Mononuclear cell (primary cell): ENCODE results near the gene ADSS1. TPM values are rescaled to one million over a fixed set of nuclear protein-coding genes. Genes with fewer than 3 reads are reported as not detected.

Source experiments
- H3K27me3 ChIP-seq: 2 replicates; pipeline ENCODE4 v1.6.0; 2011; ENCODE audit warnings: low read length, control low read depth; ENCODE audit not compliant: insufficient read depth
- H3K4me1 ChIP-seq: 2 replicates; pipeline ENCODE4 v1.5.1; 2011; ENCODE audit warnings: mild to moderate bottlenecking, low read length, control low read depth; ENCODE audit not compliant: insufficient read depth
- H3K4me3 ChIP-seq: 2 replicates; pipeline ENCODE4 v1.5.1; 2011; ENCODE audit warnings: mild to moderate bottlenecking, low read length, moderate library complexity
- H3K9me3 ChIP-seq: 2 replicates; pipeline ENCODE4 v1.5.1; 2011; ENCODE audit warnings: low read depth, mild to moderate bottlenecking, control low read depth, low read length
- total RNA-seq: library from RNA; depleted of rRNA; stranded (reverse); fragments of >200 nt; gene quantifications from one replicate; pipeline ENCODE4 v1.2.3, GENCODE V29; 2012

ADSS1 gene
- total RNA-seq, 1 donor: 1.9 TPM

- H3K4me1 ChIP-seq: peaks cover 30% of the 10 kb centered on the region
- H3K4me3 ChIP-seq: peak overlapping the region; percentile 93
- no peaks in the 10 kb centered on the region for H3K27me3 ChIP-seq
- H3K9me3 ChIP-seq: no peaks in the 10 kb centered on the region
Measured at GRCh38 chr14:104751539-104752422, 27.8 kb downstream of the ADSS1 start.

GRCh38 chr14:104752423-104752734, 28.4 kb downstream of the ADSS1 start:
- H3K4me1 ChIP-seq: peaks cover 30% of the 10 kb centered on the region
- H3K27me3 ChIP-seq: no peaks in the 10 kb centered on the region
- H3K9me3 ChIP-seq: no peaks in the 10 kb centered on the region
- H3K4me3 ChIP-seq: peak overlapping the region; percentile 93

DNA sequence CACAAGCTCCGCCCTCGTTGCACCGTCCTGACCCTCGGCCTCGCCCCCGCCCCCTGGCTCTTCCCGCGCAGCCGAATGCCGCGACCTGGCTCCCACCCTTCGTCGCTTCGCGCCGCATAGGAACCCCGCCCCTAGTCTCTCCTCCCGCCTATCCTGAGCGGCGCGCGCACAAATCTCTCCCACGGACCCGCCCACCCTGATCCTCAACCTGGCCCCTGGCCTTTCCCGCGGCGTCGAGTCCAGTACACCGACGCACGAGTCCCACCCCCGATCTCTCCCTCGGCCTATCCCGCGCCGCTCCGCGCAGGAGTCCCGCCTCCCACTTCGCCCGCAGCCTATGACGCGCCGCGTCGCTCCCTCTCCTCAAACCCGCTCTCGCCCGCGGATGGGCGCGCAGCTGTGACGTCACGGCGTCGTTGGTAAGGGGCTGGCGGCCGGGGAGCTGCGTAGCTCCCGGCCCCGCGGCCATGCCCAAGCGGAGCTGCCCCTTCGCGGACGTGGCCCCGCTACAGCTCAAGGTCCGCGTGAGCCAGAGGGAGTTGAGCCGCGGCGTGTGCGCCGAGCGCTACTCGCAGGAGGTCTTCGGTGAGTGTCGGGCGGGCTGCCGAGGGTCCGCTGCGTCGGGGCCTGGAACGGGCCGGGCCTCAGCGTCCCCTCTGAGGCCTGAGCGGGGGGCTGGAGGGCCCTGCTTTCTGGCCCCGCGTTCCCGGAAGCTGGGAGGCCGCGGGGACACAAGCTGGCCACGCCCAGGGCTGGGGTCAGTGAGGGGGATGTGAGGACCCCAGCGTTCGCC, 28.9 kb downstream of the ADSS1 start, which contains the start of gene SIVA1:
Gene SIVA1, plus strand, starts transcription at position 413 of the 793 bp plus-strand sequence. Its CDS starts 55 bp downstream, at position 468.
- Histone ChIP-seq H3K4me1 (peaks cover 30% of the 10 kb centered on the region), H3K4me3 (peak within 1 kb of the TSS; percentile 93), H3K9me3 (no peaks in the 10 kb centered on the region), H3K27me3 (no peaks in the 10 kb centered on the region)

GRCh38 chr14:104753528-104754212, 29.6 kb downstream of the ADSS1 start:
- Histone ChIP-seq H3K27me3 (no peaks in the 10 kb centered on the region), H3K4me3 (peak overlapping the region; percentile 93), H3K4me1 (peaks cover 30% of the 10 kb centered on the region), H3K9me3 (no peaks in the 10 kb centered on the region)

GRCh38 chr14:104754213-104754851, 30.3 kb downstream of the ADSS1 start:
- Histone ChIP-seq H3K4me3 (peak overlapping the region; percentile 93), H3K4me1 (peaks cover 30% of the 10 kb centered on the region), H3K9me3 (no peaks in the 10 kb centered on the region), H3K27me3 (no peaks in the 10 kb centered on the region)

DNA sequence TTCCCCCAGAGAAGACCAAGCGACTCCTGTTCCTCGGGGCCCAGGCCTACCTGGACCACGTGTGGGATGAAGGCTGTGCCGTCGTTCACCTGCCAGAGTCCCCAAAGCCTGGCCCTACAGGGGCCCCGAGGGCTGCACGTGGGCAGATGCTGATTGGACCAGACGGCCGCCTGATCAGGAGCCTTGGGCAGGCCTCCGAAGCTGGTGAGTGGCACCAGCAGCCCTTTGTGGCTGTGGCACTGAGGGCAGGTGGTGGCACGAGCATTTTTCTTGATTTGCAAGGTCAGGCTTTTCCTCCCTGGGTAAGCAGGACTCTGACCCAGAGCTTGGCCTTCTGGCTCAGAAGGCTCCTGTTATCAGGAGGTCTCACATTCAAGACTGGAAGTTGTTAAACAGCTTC, 31.6 kb downstream of the ADSS1 start:
- Histone ChIP-seq H3K4me1 (peaks cover 30% of the 10 kb centered on the region), H3K9me3 (no peaks in the 10 kb centered on the region), H3K27me3 (no peaks in the 10 kb centered on the region), H3K4me3 (no peak overlapping the region)

DNA sequence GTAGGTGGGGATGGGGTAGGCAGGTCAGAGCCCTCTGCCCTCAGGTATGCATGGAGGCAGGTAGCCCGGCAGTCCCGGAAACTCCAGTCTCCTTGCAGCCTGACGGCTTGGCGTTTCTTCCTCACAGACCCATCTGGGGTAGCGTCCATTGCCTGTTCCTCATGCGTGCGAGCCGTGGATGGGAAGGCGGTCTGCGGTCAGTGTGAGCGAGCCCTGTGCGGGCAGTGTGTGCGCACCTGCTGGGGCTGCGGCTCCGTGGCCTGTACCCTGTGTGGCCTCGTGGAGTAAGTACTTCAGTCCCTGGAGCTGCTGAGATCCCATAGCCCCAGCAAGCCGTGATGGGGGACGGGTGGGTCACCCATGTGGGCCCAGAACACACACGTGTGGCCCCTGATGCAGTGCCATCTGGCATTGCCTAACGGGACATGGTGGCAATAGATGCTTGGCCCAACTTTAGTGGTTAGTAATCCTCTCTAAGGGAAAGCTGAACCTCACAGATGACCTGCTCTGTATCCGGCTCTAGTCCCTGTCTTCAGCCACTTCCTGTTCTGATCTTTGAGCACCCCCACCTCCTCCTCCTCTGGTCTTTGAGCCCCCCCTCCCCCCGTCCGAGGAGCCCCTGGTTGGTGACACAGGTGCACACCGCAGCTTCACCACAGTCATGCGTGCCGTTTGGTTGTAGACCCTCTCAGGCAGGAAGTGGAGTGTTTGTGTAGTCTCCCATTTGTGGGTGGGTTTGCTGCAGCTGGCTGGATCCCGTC, 32.6 kb downstream of the ADSS1 start:
- Histone ChIP-seq H3K4me3 (no peak overlapping the region), H3K27me3 (no peaks in the 10 kb centered on the region), H3K9me3 (no peaks in the 10 kb centered on the region), H3K4me1 (peaks cover 28% of the 10 kb centered on the region)

- Histone ChIP-seq H3K4me1 (peaks cover 23% of the 10 kb centered on the region), H3K9me3 (no peaks in the 10 kb centered on the region), H3K27me3 (no peaks in the 10 kb centered on the region), H3K4me3 (no peak overlapping the region)
Measured at GRCh38 chr14:104757238-104757585, 33.2 kb downstream of the ADSS1 start.

GRCh38 chr14:104757681-104758392, 33.8 kb downstream of the ADSS1 start:
- Histone ChIP-seq H3K9me3 (no peaks in the 10 kb centered on the region), H3K27me3 (no peaks in the 10 kb centered on the region), H3K4me3 (no peak overlapping the region), H3K4me1 (peaks cover 21% of the 10 kb centered on the region)

GRCh38 chr14:104758981-104759969, 35.2 kb downstream of the ADSS1 start:
- H3K4me3 ChIP-seq: no peak overlapping the region
- no peaks in the 10 kb centered on the region for H3K27me3 ChIP-seq
- peaks cover 12% of the 10 kb centered on the region for H3K4me1 ChIP-seq

GRCh38 chr14:104765517-104765916, 41.5 kb downstream of the ADSS1 start:
- H3K4me1 ChIP-seq: peaks cover 4% of the 10 kb centered on the region
- H3K27me3 ChIP-seq: no peaks in the 10 kb centered on the region
- H3K4me3 ChIP-seq: no peak overlapping the region
- H3K9me3 ChIP-seq: no peaks in the 10 kb centered on the region

More at GRCh38 chr14:104758981-104759969, 35.2 kb downstream of the ADSS1 start:
- no peaks in the 10 kb centered on the region for H3K9me3 ChIP-seq

- Histone ChIP-seq H3K9me3 (no peaks in the 10 kb centered on the region), H3K4me3 (no peak overlapping the region), H3K27me3 (no peaks in the 10 kb centered on the region), H3K4me1 (peaks cover 4% of the 10 kb centered on the region)
Measured at GRCh38 chr14:104766256-104766862, 42.3 kb downstream of the ADSS1 start.
